CD4-positive, alpha-beta memory T cell (primary cell): ENCODE results near the gene AHI1. TPM values are rescaled to one million over a fixed set of nuclear protein-coding genes. Genes with fewer than 3 reads are reported as not detected.
A peak's percentile ranks its signal among the peaks of the same experiment; 100 is the strongest.

Source experiments
- CTCF ChIA-PET: fragments of 350-600 bp; sonication (Branson Sonifier 250); formaldehyde crosslinking; loops from one replicate; lab custom pipeline; 2021; ENCODE audit warnings: inconsistent platforms; ENCODE audit not compliant: partially characterized antibody; lab: Charles Lee
- POLR2A ChIA-PET: fragments of 350-600 bp; sonication (Branson Sonifier 250); formaldehyde crosslinking; loops from one replicate; lab custom pipeline; 2021; ENCODE audit not compliant: partially characterized antibody; lab: Charles Lee
- DNase-seq, 5 donors: peaks; one replicate each; pipeline versions ENCODE4 v3.0.0 to v3.0.0-alpha.2; 2020 to 2022; ENCODE audit warnings: mixed read lengths in 1 of 5
- H3K27ac ChIP-seq: one replicate; pipeline ENCODE4 v1.7.0; 2013; ENCODE audit warnings: low read depth, low read length
- H3K27me3 ChIP-seq: 2 replicates; pipeline ENCODE4 v1.7.0; 2013; ENCODE audit warnings: mild to moderate bottlenecking, low read length, moderate library complexity; ENCODE audit not compliant: insufficient read depth
- H3K36me3 ChIP-seq: 2 replicates; pipeline ENCODE4 v1.7.0; 2013; ENCODE audit warnings: mild to moderate bottlenecking, low read length, moderate library complexity; ENCODE audit not compliant: insufficient read depth
- H3K4me1 ChIP-seq: 2 replicates; pipeline ENCODE4 v1.7.0; 2013; ENCODE audit warnings: mild to moderate bottlenecking, low read length, moderate library complexity; ENCODE audit not compliant: insufficient read depth
- H3K4me3 ChIP-seq, 2 donors: one replicate each; pipeline ENCODE4 v1.7.0; 2013; ENCODE audit warnings: low read length in 2 of 2, mild to moderate bottlenecking in 1 of 2
- H3K9me3 ChIP-seq, 2 donors: one replicate each; pipeline ENCODE4 v1.7.0; 2013; ENCODE audit warnings: low read length in 2 of 2, control low read depth in 1 of 2; ENCODE audit not compliant: control insufficient read depth in 1 of 2
- H3K27ac Mint-ChIP-seq, 7 donors: one replicate each; pipeline ENCODE4 v1.8.0; 2020 to 2021; ENCODE audit warnings: mixed read lengths in 7 of 7, mild to moderate bottlenecking in 6 of 7, inconsistent platforms in 3 of 7, moderate library complexity in 3 of 7
- H3K27me3 Mint-ChIP-seq, 2 donors: one replicate each; pipeline ENCODE4 v1.8.0; 2020 to 2021; ENCODE audit warnings: mixed read lengths in 2 of 2
- H3K36me3 Mint-ChIP-seq, 2 donors: one replicate each; pipeline ENCODE4 v1.8.0; 2020 to 2021; ENCODE audit warnings: mixed read lengths in 2 of 2, inconsistent platforms in 1 of 2, mild to moderate bottlenecking in 1 of 2
- H3K4me1 Mint-ChIP-seq, 4 donors: one replicate each; pipeline ENCODE4 v1.8.0; 2020 to 2021; ENCODE audit warnings: mixed read lengths in 4 of 4, mild to moderate bottlenecking in 1 of 4
- H3K4me3 Mint-ChIP-seq, 8 donors: one replicate each; pipeline ENCODE4 v1.8.0; 2020 to 2021; ENCODE audit warnings: mixed read lengths in 8 of 8, mild to moderate bottlenecking in 7 of 8, moderate library complexity in 6 of 8, inconsistent platforms in 3 of 8
- H3K9me3 Mint-ChIP-seq, 8 donors: one replicate each; pipeline ENCODE4 v1.8.0; 2020 to 2021; ENCODE audit warnings: mixed read lengths in 8 of 8, mild to moderate bottlenecking in 5 of 8, inconsistent platforms in 3 of 8, moderate library complexity in 1 of 8
- intact Hi-C: fragments of 100-400 bp; cut with micrococcal nuclease; formaldehyde crosslinking; loops from one replicate; pipeline ENCODE4 v1.15.1; 2023
- polyA plus RNA-seq, 2 donors: library from polyadenylated mRNA; unstranded; fragments of 300-500 nt; fragmentation: Illumina TruSeq; gene quantifications; one replicate each; pipeline ENCODE4 v1.2.3, GENCODE V29; 2021
- total RNA-seq, 2 experiments: library from RNA; stranded (reverse); gene quantifications; one replicate each; pipeline ENCODE4 v1.2.3, GENCODE V29; 2021

AHI1 gene
- total and polyA plus RNA-seq, 4 experiments from 2014 or later = 0.59 to 12.8 (median 9.2) TPM

- H3K27ac Mint-ChIP-seq = no peak overlapping the region
- DNase-seq = no peak
- no peaks in the 10 kb centered on the region for H3K27me3 Mint-ChIP-seq
- Histone ChIP-seq H3K27ac (no peak overlapping the region), H3K4me3 (no peak overlapping the region), H3K27me3 (no peaks in the 10 kb centered on the region), H3K4me1 (no peaks in the 10 kb centered on the region), H3K36me3 (no peaks in the 10 kb centered on the region), H3K9me3 (no peaks in the 10 kb centered on the region)
- ChIA-PET POLR2A (no interaction called here), CTCF (interaction anchor here (0.7 to 4.7 kb wide), 10 partner anchors 7 to 812 kb away, joined by 3 to 41 read pairs (median 7); no protein-coding TSS in a partner anchor)
- intact Hi-C loops = loop anchor here (1.0 kb wide), 3 partner anchors 404 to 745 kb away; partner anchors contain the start of gene MTFR2
- no peaks in the 10 kb centered on the region for H3K9me3 Mint-ChIP-seq
- H3K36me3 Mint-ChIP-seq = no peaks in the 10 kb centered on the region
- peaks cover 0 to 5% (median under 1%) of the 10 kb centered on the region in 4 donors for H3K4me1 Mint-ChIP-seq
- no peak overlapping the region for H3K4me3 Mint-ChIP-seq
These were observed 8.1 kb upstream of the AHI1 start for GRCh38 chr6:135505648-135506047.

GRCh38 chr6:135505222-135505621 lies 7.7 kb upstream of the AHI1 start:
- no peak overlapping the region for H3K4me3 Mint-ChIP-seq
- no peak for DNase-seq
- ChIA-PET POLR2A (no interaction called here), CTCF (interaction anchor here (0.7 to 4.7 kb wide), 9 partner anchors 11 to 813 kb away, joined by 3 to 41 read pairs (median 7); no protein-coding TSS in a partner anchor)
- H3K27ac Mint-ChIP-seq = no peak overlapping the region
- no peaks in the 10 kb centered on the region for H3K36me3 ChIP-seq
- H3K4me1 ChIP-seq = no peaks in the 10 kb centered on the region
- H3K27me3 ChIP-seq = no peaks in the 10 kb centered on the region
- H3K4me3 ChIP-seq = no peak overlapping the region
- no peaks in the 10 kb centered on the region for H3K9me3 Mint-ChIP-seq
- H3K36me3 Mint-ChIP-seq = no peaks in the 10 kb centered on the region
- intact Hi-C loops = no loop called here
- H3K27me3 Mint-ChIP-seq = no peaks in the 10 kb centered on the region
- no peaks in the 10 kb centered on the region for H3K9me3 ChIP-seq
- H3K27ac ChIP-seq = no peak overlapping the region
- H3K4me1 Mint-ChIP-seq = peaks cover 0 to 5% (median under 1%) of the 10 kb centered on the region in 4 donors

GRCh38 chr6:135504734-135505133 lies 7.2 kb upstream of the AHI1 start:
- Histone ChIP-seq H3K27me3 (no peaks in the 10 kb centered on the region), H3K27ac (no peak overlapping the region), H3K9me3 (no peaks in the 10 kb centered on the region), H3K4me3 (no peak overlapping the region), H3K4me1 (no peaks in the 10 kb centered on the region), H3K36me3 (no peaks in the 10 kb centered on the region)
- Mint-ChIP-seq H3K27me3 (no peaks in the 10 kb centered on the region), H3K9me3 (no peaks in the 10 kb centered on the region), H3K27ac (no peak overlapping the region), H3K4me3 (no peak overlapping the region), H3K4me1 (peaks cover 0 to 5% (median under 1%) of the 10 kb centered on the region in 4 donors), H3K36me3 (no peaks in the 10 kb centered on the region)
- intact Hi-C loops = no loop called here
- ChIA-PET POLR2A (no interaction called here), CTCF (interaction anchor here (1.4 to 4.7 kb wide), 4 partner anchors 11 to 722 kb away, joined by 3 to 41 read pairs (median 12); no protein-coding TSS in a partner anchor)
- no peak for DNase-seq

GRCh38 chr6:135503703-135504475 lies 6.3 kb upstream of the AHI1 start:
- intact Hi-C loops = no loop called here
- DNase-seq = no peak
- H3K4me3 Mint-ChIP-seq = no peak overlapping the region

GRCh38 chr6:135499441-135500340 lies 2.2 kb upstream of the AHI1 start:
- H3K27ac ChIP-seq = no peak overlapping the region
- no peaks in the 10 kb centered on the region for H3K27me3 Mint-ChIP-seq
- H3K9me3 Mint-ChIP-seq = no peaks in the 10 kb centered on the region
- H3K27ac Mint-ChIP-seq = no peak overlapping the region
- ChIA-PET CTCF (interaction anchor here (3.6 kb wide), 1 partner anchor 727 kb away, joined by 24 read pairs; no protein-coding TSS in a partner anchor), POLR2A (interaction anchor here (1.5 to 2.5 kb wide), 4 partner anchors 737 to 790 kb away, joined by 4 to 87 read pairs (median 8); partner anchors contain the start of genes BCLAF1 and MTFR2)
- H3K4me3 Mint-ChIP-seq = no peak overlapping the region
- H3K4me1 Mint-ChIP-seq = peaks cover 5 to 9% (median 6%) of the 10 kb centered on the region in 4 donors
- no peak overlapping the region for H3K4me3 ChIP-seq
- no peaks in the 10 kb centered on the region for H3K27me3 ChIP-seq
- H3K4me1 ChIP-seq = peaks cover 15% of the 10 kb centered on the region
- intact Hi-C loops = loop anchor here (2.0 to 10.0 kb wide), 4 partner anchors 381 to 1545 kb away; partner anchors contain the start of genes MAP7 and TBPL1
- no peaks in the 10 kb centered on the region for H3K36me3 ChIP-seq
- H3K36me3 Mint-ChIP-seq = peaks cover 0 to 4% of the 10 kb centered on the region in 2 donors
- no peaks in the 10 kb centered on the region for H3K9me3 ChIP-seq
- DNase-seq = no peak

More at GRCh38 chr6:135503703-135504475, 6.3 kb upstream of the AHI1 start:
- Mint-ChIP-seq H3K9me3 (no peaks in the 10 kb centered on the region), H3K27me3 (no peaks in the 10 kb centered on the region), H3K4me1 (peaks cover 0 to 5% (median under 1%) of the 10 kb centered on the region in 4 donors), H3K36me3 (no peaks in the 10 kb centered on the region), H3K27ac (no peak overlapping the region)
- Histone ChIP-seq H3K36me3 (no peaks in the 10 kb centered on the region), H3K4me3 (no peak overlapping the region), H3K9me3 (no peaks in the 10 kb centered on the region), H3K27me3 (no peaks in the 10 kb centered on the region), H3K27ac (no peak overlapping the region), H3K4me1 (peaks cover under 1% of the 10 kb centered on the region)
- ChIA-PET CTCF (interaction anchor here (1.1 to 1.6 kb wide), 2 partner anchors 723 to 814 kb away, joined by 4 to 7 read pairs; no protein-coding TSS in a partner anchor), POLR2A (no interaction called here)

GRCh38 chr6:135498185-135498841 lies 773 bp upstream of the AHI1 start:
- H3K9me3 Mint-ChIP-seq = no peaks in the 10 kb centered on the region
- peak overlapping the region; percentile 87 for H3K27ac ChIP-seq
- intact Hi-C loops = loop anchor here (1.0 to 10.0 kb wide), 5 partner anchors 382 to 1544 kb away; partner anchors contain the start of genes MAP7, MTFR2 and TBPL1
- H3K27ac Mint-ChIP-seq = no peak overlapping the region
- ChIA-PET CTCF (interaction anchor here (0.6 to 3.6 kb wide), 9 partner anchors 9 to 791 kb away, joined by 3 to 24 read pairs (median 4); partner anchors contain the start of gene BCLAF1), POLR2A (interaction anchor here (1.1 to 2.5 kb wide), 9 partner anchors 9 to 1294 kb away, joined by 3 to 87 read pairs (median 5); partner anchors contain the start of genes BCLAF1, MAP3K5 and MTFR2)
- no peaks in the 10 kb centered on the region for H3K9me3 ChIP-seq
- peak overlapping the region; percentile 32 to 97 for H3K4me3 ChIP-seq
- H3K4me1 ChIP-seq = peaks cover 15% of the 10 kb centered on the region
- DNase-seq = peak; percentile 68 to 86 (median 75)
- peaks cover 1 to 4% of the 10 kb centered on the region in 2 donors for H3K36me3 Mint-ChIP-seq
- H3K4me3 Mint-ChIP-seq = no peak overlapping the region
- H3K27me3 ChIP-seq = no peaks in the 10 kb centered on the region
- H3K4me1 Mint-ChIP-seq = peaks cover 5 to 9% (median 6%) of the 10 kb centered on the region in 4 donors
- no peaks in the 10 kb centered on the region for H3K27me3 Mint-ChIP-seq
- H3K36me3 ChIP-seq = no peaks in the 10 kb centered on the region
